Measurements from ENCODE around the gene ZNF771. TPM values are rescaled to one million over a fixed set of nuclear protein-coding genes. Genes with fewer than 3 reads are reported as not detected.
A peak's percentile ranks its signal among the peaks of the same experiment; 100 is the strongest.
"Not testable (repeated sequence)": the region's sequence is repeated elsewhere in the genome, so short reads cannot be mapped to it uniquely, and the experiment has no call there.

ZNF771 gene
- polyA plus RNA-seq, 4 donors, result 4.6 to 10.0 (median 5.2) TPM

- peak; percentile 93 to 97 (median 94) for DNase-seq (ENCODE audit: low read depth in 4 of 4, low spot score in 3 of 4)
Observed at GRCh38 chr16:30429678-30430427, 22.4 kb downstream of the ZNF771 start, which contains the start of gene DCTPP1. DCTPP1 (minus strand) TSS chr16:30430030; CDS start chr16:30429980, 50 bp downstream.

- DNase-seq (ENCODE audit: low read depth in 4 of 4, low spot score in 3 of 4), result no peak
Observed at GRCh38 chr16:30430428-30430970, 23.1 kb downstream of the ZNF771 start.

- no peak for DNase-seq (ENCODE audit: low read depth in 4 of 4, low spot score in 3 of 4)
Observed at GRCh38 chr16:30434852-30435251, 27.4 kb downstream of the ZNF771 start.

- no peak for DNase-seq (ENCODE audit: low read depth in 4 of 4, low spot score in 3 of 4)
Observed at GRCh38 chr16:30437511-30438046, 30.2 kb downstream of the ZNF771 start.

GRCh38 chr16:30438835-30439234, 31.4 kb downstream of the ZNF771 start:
- no peak for DNase-seq (ENCODE audit: low read depth in 4 of 4, low spot score in 3 of 4)

- no peak for DNase-seq (ENCODE audit: low read depth in 4 of 4, low spot score in 3 of 4)
Observed at GRCh38 chr16:30439720-30440348, 32.4 kb downstream of the ZNF771 start.

- no peak for DNase-seq (ENCODE audit: low read depth in 4 of 4, low spot score in 3 of 4)
Observed at GRCh38 chr16:30443631-30444030, 36.2 kb downstream of the ZNF771 start.

GRCh38 chr16:30444231-30445148, 37.1 kb downstream of the ZNF771 start:
- DNase-seq (ENCODE audit: low read depth in 4 of 4, low spot score in 3 of 4), result no peak

- no peak for DNase-seq (ENCODE audit: low read depth in 4 of 4, low spot score in 3 of 4)
Observed at GRCh38 chr16:30445149-30445407, 37.7 kb downstream of the ZNF771 start.

- DNase-seq (ENCODE audit: low read depth in 4 of 4, low spot score in 3 of 4), result peak; percentile 94 to 96 (median 94)
Observed at GRCh38 chr16:30445408-30446202, 38.2 kb downstream of the ZNF771 start, which contains the start of gene SEPHS2. SEPHS2 (minus strand) TSS chr16:30445874; CDS start chr16:30445727, 147 bp downstream.

- no peak for DNase-seq (ENCODE audit: low read depth in 4 of 4, low spot score in 3 of 4)
Observed at GRCh38 chr16:30446203-30446595, 38.8 kb downstream of the ZNF771 start.

- peak in 2 of 4 donors; percentile 31 to 43 for DNase-seq (ENCODE audit: low read depth in 4 of 4, low spot score in 3 of 4)
Observed at GRCh38 chr16:30447512-30448226, 40.3 kb downstream of the ZNF771 start.

- no peak for DNase-seq (ENCODE audit: low read depth in 4 of 4, low spot score in 3 of 4)
Observed at GRCh38 chr16:30449116-30449435, 41.7 kb downstream of the ZNF771 start.

GRCh38 chr16:30452709-30453580, 45.5 kb downstream of the ZNF771 start:
- not testable (repeated sequence) for DNase-seq (ENCODE audit: low read depth in 4 of 4, low spot score in 3 of 4)

- DNase-seq (ENCODE audit: low read depth in 4 of 4, low spot score in 3 of 4), result no peak
Observed at GRCh38 chr16:30456302-30456701, 48.9 kb downstream of the ZNF771 start.

- DNase-seq (ENCODE audit: low read depth in 4 of 4, low spot score in 3 of 4), result no peak
Observed at GRCh38 chr16:30457256-30457655, 49.9 kb downstream of the ZNF771 start.

GRCh38 chr16:30457743-30458560, 50.5 kb downstream of the ZNF771 start:
- DNase-seq (ENCODE audit: low read depth in 4 of 4, low spot score in 3 of 4), result no peak

Data from left renal pelvis (tissue), 4 donors.